Skeletal muscle satellite cell (primary cell): ENCODE measurements around the gene ZNF620.

ENCODE experiments used
- H3K27me3 ChIP-seq: 2 replicates; pipeline ENCODE4 v1.7.0; 2013; ENCODE audit warnings: low read length; ENCODE audit not compliant: control insufficient read depth, insufficient read depth
- H3K36me3 ChIP-seq: 2 replicates; pipeline ENCODE4 v1.7.0; 2013; ENCODE audit warnings: mild to moderate bottlenecking, control low read depth, low read length; ENCODE audit not compliant: insufficient read depth
- H3K4me1 ChIP-seq: 2 replicates; pipeline ENCODE4 v1.7.0; 2013; ENCODE audit warnings: low read length; ENCODE audit not compliant: control insufficient read depth, insufficient read depth
- H3K4me2 ChIP-seq: 2 replicates; pipeline ENCODE4 v1.7.0; 2013; ENCODE audit warnings: mild to moderate bottlenecking, low read length
- H3K4me3 ChIP-seq: 2 replicates; pipeline ENCODE4 v1.7.0; 2013; ENCODE audit warnings: low read length
- H3K9ac ChIP-seq: 2 replicates; pipeline ENCODE4 v1.7.0; 2013; ENCODE audit warnings: mild to moderate bottlenecking, low read depth, low read length, moderate library complexity
- H3K9me3 ChIP-seq: replicated peaks from 2 replicates; pipeline ENCODE4 v1.7.0; 2013; ENCODE audit warnings: mild to moderate bottlenecking, control low read depth, low read length

Gene ZNF620

DNA sequence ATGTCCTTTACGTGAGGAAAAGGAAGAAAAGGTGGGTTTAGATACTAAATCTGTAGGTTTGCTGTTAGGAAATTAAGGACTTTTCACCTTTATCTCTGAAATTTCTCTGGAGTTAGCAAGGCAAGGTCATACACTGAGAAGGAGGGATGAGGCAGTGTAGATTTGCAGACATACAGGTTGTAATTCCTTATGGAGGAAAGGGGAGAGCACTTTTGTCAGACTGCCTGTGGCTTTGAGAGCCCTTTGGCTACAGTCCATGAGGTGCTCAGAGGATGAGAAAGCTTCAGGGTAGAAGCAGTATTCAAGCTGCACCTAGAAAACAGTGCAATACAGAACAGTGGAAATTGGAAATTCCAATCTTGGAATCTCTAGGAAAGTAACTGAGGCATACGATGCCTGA, 40.4 kb upstream of the ZNF620 start:
- Histone ChIP-seq H3K9me3 (no peaks in the 10 kb centered on the region), H3K9ac (no peak overlapping the region), H3K27me3 (no peaks in the 10 kb centered on the region), H3K4me2 (no peak overlapping the region), H3K4me1 (no peaks in the 10 kb centered on the region), H3K36me3 (peaks cover 47% of the 10 kb centered on the region), H3K4me3 (no peak overlapping the region)

- Histone ChIP-seq H3K9me3 (no peaks in the 10 kb centered on the region), H3K27me3 (no peaks in the 10 kb centered on the region)
These were observed 37.8 kb upstream of the ZNF620 start for GRCh38 chr3:40468018-40468417.

GRCh38 chr3:40470701-40471100, 35.1 kb upstream of the ZNF620 start:
- H3K36me3 ChIP-seq = no peaks in the 10 kb centered on the region
- no peaks in the 10 kb centered on the region for H3K9me3 ChIP-seq
- H3K4me2 ChIP-seq = no peak overlapping the region
- no peaks in the 10 kb centered on the region for H3K4me1 ChIP-seq
- no peak overlapping the region for H3K4me3 ChIP-seq
- H3K9ac ChIP-seq = no peak overlapping the region
- no peaks in the 10 kb centered on the region for H3K27me3 ChIP-seq

More at GRCh38 chr3:40468018-40468417, 37.8 kb upstream of the ZNF620 start:
- Histone ChIP-seq H3K9ac (no peak overlapping the region), H3K4me3 (no peak overlapping the region), H3K4me2 (no peak overlapping the region), H3K36me3 (peaks cover 25% of the 10 kb centered on the region), H3K4me1 (no peaks in the 10 kb centered on the region)

DNA sequence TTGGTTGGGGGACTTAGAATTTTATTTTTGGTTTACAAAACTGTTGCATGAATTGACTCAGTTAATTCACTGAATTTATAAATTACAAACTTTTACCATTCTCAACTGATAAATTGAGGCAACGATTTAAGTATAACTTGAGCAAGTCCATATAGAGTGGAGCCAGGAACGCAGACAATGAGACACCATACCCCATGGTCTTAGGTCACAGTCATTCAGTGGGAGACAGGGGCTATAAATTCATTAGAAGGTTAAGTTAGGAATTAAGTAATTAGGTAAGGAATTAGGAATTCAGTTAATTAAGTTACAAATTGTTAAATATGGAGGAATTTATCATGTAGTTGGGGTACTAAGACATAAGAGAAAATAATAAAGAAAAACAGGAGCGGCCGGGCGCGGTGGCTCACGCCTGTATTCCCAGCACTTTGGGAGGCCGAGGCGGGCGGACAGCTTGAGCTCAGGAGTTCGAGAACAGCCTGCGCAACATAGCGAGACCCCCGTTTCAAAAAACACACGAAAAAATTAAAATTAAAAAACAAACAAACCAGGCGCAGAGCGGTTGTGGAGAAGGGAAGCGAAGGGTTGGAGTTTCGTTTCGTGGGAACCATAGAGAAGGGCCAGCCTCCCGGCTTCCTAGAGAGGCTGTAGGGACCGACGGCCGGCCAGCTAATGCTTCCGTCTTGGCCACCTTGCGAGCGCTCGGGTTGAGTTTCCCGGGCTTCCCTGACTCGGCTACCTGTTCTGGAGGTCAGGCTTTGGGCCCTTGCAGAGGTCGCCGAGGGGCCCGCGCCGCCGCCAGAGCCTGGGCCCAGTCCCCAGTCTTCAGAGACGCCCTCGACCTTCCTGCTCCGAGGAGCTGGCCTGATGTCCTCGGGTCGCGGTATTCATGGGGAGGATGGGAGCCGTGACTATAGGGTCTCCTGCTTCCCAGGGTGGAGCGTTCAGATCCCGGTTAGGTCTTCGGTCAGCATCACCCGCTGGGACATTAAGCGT, 29.1 kb upstream of the ZNF620 start, which contains the start of gene ZNF619:
ZNF619 (plus strand) TSS at position 645 of the 993 bp plus-strand sequence. CDS start 858 bp downstream, outside the sequence.
- peaks cover 3% of the 10 kb centered on the region for H3K36me3 ChIP-seq
- peak within 1 kb of the TSS; percentile 91 for H3K9ac ChIP-seq
- H3K4me2 ChIP-seq = peak within 1 kb of the TSS; percentile 89
- H3K4me3 ChIP-seq = peak within 1 kb of the TSS; percentile 90
- H3K27me3 ChIP-seq = no peaks in the 10 kb centered on the region
- no peaks in the 10 kb centered on the region for H3K9me3 ChIP-seq
- H3K4me1 ChIP-seq = peaks cover 7% of the 10 kb centered on the region

GRCh38 chr3:40477666-40478065, 28.2 kb upstream of the ZNF620 start:
- peaks cover 7% of the 10 kb centered on the region for H3K4me1 ChIP-seq
- no peaks in the 10 kb centered on the region for H3K9me3 ChIP-seq
- no peaks in the 10 kb centered on the region for H3K27me3 ChIP-seq
- peaks cover 3% of the 10 kb centered on the region for H3K36me3 ChIP-seq
- H3K4me3 ChIP-seq = peak overlapping the region; percentile 90
- peak overlapping the region; percentile 89 for H3K4me2 ChIP-seq
- peak overlapping the region; percentile 91 for H3K9ac ChIP-seq

DNA sequence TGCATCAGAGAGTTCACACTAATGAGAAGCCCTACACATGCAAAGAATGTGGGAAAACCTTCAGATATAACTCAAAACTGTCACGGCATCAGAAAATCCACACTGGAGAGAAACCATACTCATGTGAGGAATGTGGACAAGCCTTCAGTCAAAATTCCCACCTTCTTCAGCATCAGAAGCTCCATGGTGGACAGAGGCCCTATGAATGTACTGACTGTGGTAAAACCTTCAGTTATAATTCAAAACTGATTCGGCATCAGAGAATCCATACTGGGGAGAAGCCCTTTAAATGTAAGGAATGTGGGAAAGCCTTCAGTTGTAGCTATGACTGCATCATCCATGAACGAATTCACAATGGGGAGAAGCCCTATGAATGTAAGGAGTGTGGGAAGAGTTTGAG, 18.7 kb upstream of the ZNF620 start:
- Histone ChIP-seq H3K36me3 (peaks cover 16% of the 10 kb centered on the region), H3K27me3 (no peaks in the 10 kb centered on the region), H3K4me1 (no peaks in the 10 kb centered on the region), H3K4me3 (no peak overlapping the region), H3K9me3 (peaks cover 8% of the 10 kb centered on the region), H3K4me2 (no peak overlapping the region), H3K9ac (no peak overlapping the region)

DNA sequence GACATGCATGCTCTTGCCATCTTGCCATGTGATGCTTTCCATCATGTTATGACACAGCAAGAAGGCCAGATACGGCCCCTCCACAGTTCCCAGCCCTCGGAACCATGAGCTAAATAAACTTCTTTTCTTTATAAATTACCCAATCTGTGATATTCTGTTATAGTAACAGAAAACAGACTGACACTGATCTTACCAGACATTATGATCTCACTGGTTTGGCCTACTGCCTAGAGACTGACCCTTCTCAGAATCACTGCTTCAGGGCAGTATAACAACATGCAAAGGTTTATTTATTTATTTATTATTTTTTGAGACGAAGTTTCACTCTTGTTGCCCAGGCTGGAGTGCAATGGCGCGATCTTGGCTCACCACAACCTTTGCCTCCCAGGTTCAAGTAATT, 14.9 kb upstream of the ZNF620 start:
- Histone ChIP-seq H3K36me3 (peaks cover 12% of the 10 kb centered on the region), H3K4me1 (no peaks in the 10 kb centered on the region), H3K27me3 (no peaks in the 10 kb centered on the region), H3K4me2 (no peak overlapping the region), H3K9ac (no peak overlapping the region), H3K9me3 (peaks cover 8% of the 10 kb centered on the region), H3K4me3 (no peak overlapping the region)

DNA sequence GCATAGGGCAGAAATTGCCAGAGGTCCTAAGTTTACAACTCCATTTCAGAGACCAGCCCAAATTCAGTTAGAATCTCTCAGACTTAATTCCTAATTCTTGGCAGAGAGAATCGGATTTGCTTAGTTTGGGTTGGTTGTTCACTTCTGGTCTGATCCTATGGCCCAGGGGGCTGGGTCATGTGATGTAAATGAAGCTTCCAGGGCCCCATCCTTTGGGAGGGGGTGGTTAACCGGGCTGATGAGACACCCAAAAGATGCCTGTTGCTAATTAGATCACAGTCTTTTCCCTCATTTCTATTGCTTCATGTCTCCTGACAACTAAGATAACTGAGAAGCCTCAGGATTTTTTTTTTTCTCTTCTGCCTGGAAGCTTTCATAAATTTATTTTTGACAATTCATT, 11.1 kb upstream of the ZNF620 start:
- Histone ChIP-seq H3K27me3 (no peaks in the 10 kb centered on the region), H3K9me3 (no peaks in the 10 kb centered on the region), H3K9ac (no peak overlapping the region), H3K4me3 (no peak overlapping the region), H3K4me1 (no peaks in the 10 kb centered on the region), H3K36me3 (no peaks in the 10 kb centered on the region), H3K4me2 (no peak overlapping the region)

GRCh38 chr3:40497288-40497687, 8.6 kb upstream of the ZNF620 start:
- Histone ChIP-seq H3K4me2 (no peak overlapping the region), H3K9me3 (no peaks in the 10 kb centered on the region), H3K9ac (no peak overlapping the region), H3K4me3 (no peak overlapping the region), H3K4me1 (no peaks in the 10 kb centered on the region), H3K36me3 (no peaks in the 10 kb centered on the region), H3K27me3 (no peaks in the 10 kb centered on the region)

DNA sequence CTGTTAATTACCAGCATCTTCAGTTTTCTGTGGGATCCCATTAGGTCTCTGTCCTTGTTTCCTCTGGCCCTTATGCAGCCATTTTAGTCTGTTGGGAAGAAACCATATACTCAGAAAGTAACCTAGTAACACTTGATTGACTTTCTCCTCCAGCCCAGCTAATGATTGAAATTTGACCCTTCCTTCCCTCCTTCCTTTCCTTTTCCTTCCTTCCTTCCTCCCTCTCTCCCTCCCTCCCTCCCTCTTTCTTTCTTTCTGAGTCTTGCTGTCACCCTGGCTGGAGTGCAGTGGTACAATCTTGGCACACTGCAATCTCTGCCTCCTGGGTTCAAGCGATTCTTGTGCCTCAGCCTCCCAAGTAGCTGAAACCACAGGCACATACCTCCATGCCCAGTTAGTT, 5.9 kb upstream of the ZNF620 start:
- Histone ChIP-seq H3K4me2 (no peak overlapping the region), H3K4me1 (peaks cover 6% of the 10 kb centered on the region), H3K27me3 (no peaks in the 10 kb centered on the region), H3K9me3 (no peaks in the 10 kb centered on the region), H3K9ac (no peak overlapping the region), H3K36me3 (no peaks in the 10 kb centered on the region), H3K4me3 (no peak overlapping the region)

GRCh38 chr3:40502034-40502433, 3.8 kb upstream of the ZNF620 start:
- no peak overlapping the region for H3K9ac ChIP-seq
- H3K4me2 ChIP-seq = no peak overlapping the region
- no peaks in the 10 kb centered on the region for H3K27me3 ChIP-seq
- H3K9me3 ChIP-seq = no peaks in the 10 kb centered on the region
- H3K4me1 ChIP-seq = peaks cover 16% of the 10 kb centered on the region
- H3K4me3 ChIP-seq = no peak overlapping the region
- H3K36me3 ChIP-seq = no peaks in the 10 kb centered on the region
